Measurements from ENCODE around the gene MEST.
"Not testable (repeated sequence)": the region's sequence is repeated elsewhere in the genome, so short reads cannot be mapped to it uniquely, and the experiment has no call there.

Gene MEST

DNA sequence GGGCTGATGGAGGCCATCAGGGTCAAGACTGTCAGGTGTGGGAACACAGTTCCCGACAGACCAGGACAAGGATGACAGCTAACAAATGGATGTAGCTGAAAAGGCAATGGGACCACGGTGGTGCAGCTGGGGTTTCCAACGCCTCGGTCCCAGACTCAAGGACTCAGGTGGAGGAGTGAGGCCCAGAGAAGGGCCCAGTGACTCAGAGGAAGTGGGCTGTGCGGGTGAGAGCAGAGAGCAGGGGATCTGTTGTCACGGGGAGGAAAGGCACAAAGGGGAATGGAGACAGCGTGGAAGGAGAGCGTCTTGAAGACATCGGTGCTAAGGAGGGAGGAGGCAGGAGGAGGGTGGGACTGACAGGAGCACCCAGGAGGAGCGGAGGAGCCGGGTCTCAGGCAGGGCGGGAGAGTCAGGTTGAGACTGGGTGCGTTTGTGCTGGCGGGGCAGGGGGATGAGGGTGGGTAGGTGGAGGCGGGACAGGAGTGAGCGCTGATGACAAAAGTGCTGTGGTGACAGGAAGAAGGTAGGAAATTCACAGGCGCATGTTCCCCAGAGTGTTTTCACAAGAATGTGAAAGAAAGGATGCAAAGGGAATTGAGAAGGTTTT, 31.7 kb downstream of the MEST start:
- DNase-seq (ENCODE audit: low read depth in 2 of 2) = not testable (repeated sequence)

GRCh38 chr7:130524628-130525027, 32.7 kb downstream of the MEST start:
- DNase-seq (ENCODE audit: low read depth in 2 of 2) = no peak

GRCh38 chr7:130527752-130528355, 36.0 kb downstream of the MEST start:
- not testable (repeated sequence) for DNase-seq (ENCODE audit: low read depth in 2 of 2)

GRCh38 chr7:130529417-130529816, 37.5 kb downstream of the MEST start:
- DNase-seq (ENCODE audit: low read depth in 2 of 2) = no peak

DNA sequence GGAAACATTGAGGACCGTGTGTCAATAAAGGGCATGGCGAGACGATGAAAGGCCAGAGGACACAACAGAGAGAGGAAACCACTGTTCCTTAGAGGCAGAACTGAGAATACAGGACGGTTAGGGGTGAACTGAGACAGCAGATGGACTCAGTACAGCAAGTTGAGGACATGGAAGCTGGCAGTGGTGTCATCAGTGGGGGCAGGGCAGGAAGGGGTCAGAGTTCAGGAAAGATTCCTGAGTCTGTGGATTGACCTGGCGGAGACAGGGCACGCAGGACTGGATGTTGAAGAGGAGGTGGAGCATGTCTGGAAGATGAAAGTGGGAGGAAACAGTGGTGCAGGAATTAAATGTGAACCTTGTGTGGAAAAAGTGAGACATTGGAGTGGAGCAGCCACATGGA, 46.0 kb downstream of the MEST start:
- DNase-seq (ENCODE audit: low read depth in 2 of 2) = not testable (repeated sequence)

DNA sequence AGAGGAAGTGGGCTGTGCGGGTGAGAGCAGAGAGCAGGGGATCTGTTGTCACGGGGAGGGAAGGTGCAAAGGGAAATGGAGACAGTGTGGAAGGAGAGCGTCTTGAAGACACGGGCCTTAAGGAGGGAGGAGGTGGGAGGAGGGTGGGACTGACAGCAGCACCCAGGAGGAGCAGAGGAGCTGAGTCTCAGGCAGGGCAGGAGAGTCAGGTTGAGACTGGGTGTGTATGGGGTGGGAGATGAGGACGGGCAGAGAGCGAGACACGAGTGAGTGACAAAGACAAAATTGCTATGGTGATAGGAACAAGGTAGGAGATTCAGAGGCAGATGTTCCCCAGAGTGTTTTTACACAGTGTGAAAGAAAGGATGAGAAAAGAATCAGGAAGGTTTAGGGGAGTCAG, 49.4 kb downstream of the MEST start:
- not testable (repeated sequence) for DNase-seq (ENCODE audit: low read depth in 2 of 2)

- DNase-seq (ENCODE audit: low read depth in 2 of 2) = not testable (repeated sequence)
Observed at GRCh38 chr7:130542297-130542696, 50.4 kb downstream of the MEST start.

DNA sequence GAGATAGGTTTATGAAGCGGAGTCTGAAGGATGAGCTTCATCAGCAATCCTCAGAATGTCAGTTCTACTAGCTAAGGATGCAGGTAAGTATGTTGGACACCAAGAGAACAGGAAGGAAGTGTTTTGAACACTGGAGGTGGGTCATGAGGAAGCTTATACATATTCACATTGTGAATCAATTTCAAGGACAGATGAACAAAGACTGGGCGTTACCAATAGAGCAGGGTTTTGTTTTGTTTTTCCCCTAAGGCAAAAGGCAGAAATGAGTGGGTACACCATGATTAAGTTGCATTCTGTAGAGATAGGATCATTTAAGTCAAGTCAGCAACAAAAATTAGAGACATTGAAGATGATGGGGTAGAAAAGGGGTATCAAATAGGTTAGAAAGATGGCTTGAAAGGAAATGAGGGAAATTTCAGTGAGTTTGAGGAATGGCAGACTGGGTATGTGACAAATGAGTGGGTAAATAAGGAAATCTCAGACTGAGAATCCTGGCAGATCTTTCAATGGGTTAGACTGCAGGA, 51.7 kb downstream of the MEST start:
- no peak for DNase-seq (ENCODE audit: low read depth in 2 of 2)

- no peak for DNase-seq (ENCODE audit: low read depth in 2 of 2)
Observed at GRCh38 chr7:130544356-130544755, 52.5 kb downstream of the MEST start.

DNA sequence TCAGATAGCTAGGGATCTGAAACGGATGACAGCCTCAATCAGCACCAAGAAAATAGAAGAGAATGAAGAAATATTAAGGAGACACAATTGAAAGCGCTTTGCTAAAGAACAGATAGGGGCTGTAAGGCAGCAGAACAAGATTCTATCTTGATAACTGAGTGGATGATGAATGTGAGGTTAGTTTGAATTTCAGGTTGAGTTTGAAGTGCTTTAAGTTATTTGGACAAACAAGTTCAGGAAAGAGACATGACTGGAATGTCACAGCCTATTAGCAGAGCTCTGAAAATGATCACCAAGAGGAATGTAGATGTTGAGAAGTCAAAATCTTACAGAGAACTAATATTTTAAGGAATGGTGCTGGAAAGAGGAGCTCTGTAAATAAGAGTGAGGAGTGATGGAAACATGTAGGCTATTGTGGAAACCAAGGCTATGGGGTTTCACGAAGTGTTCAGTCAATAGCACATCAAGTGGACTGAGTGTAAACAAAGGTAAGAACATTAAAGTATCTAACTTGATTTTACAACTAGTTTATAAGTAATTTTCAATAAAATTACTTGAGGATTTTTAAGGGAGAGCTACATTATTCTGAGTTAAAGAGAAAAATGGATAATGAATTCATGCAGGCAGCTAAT, 61.6 kb downstream of the MEST start:
- no peak for DNase-seq (ENCODE audit: low read depth in 2 of 2)

- no peak for DNase-seq (ENCODE audit: low read depth in 2 of 2)
Observed at GRCh38 chr7:130554481-130554880, 62.6 kb downstream of the MEST start.

Data from stimulated activated CD8-positive, alpha-beta memory T cell treated with anti-CD3 and anti-CD28 coated beads, Interleukin-15, amount 100 ng/mL, for 48 hours (primary cell).